Measurements from ENCODE around the gene SPTBN1. TPM values are rescaled to one million over a fixed set of nuclear protein-coding genes. Genes with fewer than 3 reads are reported as not detected.

Gene SPTBN1
- total and polyA plus RNA-seq, 9 of the 15 experiments (the other 6 are each of a cell fraction or from before 2014, with no cell fraction given): 8.9 to 66.8 (median 31.4) TPM

- no peak for TF ChIP-seq TRIM25 (IDR thresholded peaks at IDR 0.05; ENCODE audit: borderline replicate concordance)
- TF ChIP-seq YBX1 (IDR thresholded peaks at IDR 0.05): no peak
- no peak for TF ChIP-seq GATA2 (CRISPR knock-in tag; IDR thresholded peaks at IDR 0.05)
- TF ChIP-seq ZBTB43 (CRISPR knock-in tag; IDR thresholded peaks at IDR 0.05): no peak
- no peak for TF ChIP-seq NR2C2 (CRISPR knock-in tag; IDR thresholded peaks at IDR 0.05)
- no peak for TF ChIP-seq NR2C2 (tag; IDR thresholded peaks at IDR 0.05)
- TF ChIP-seq MLLT1 (IDR thresholded peaks at IDR 0.05): no peak
- no peak for TF ChIP-seq ZNF398 (CRISPR knock-in tag; IDR thresholded peaks at IDR 0.05)
These were observed 185.9 kb downstream of the SPTBN1 start (continued) for GRCh38 chr2:54641988-54642387.

Measured in K562 (cell line).